G401 (cell line): ENCODE measurements around the gene SUPT6H. TPM values are rescaled to one million over a fixed set of nuclear protein-coding genes. Genes with fewer than 3 reads are reported as not detected.
A peak's percentile ranks its signal among the peaks of the same experiment; 100 is the strongest.
"Not testable (repeated sequence)": the region's sequence is repeated elsewhere in the genome, so short reads cannot be mapped to it uniquely, and the experiment has no call there.

Source experiments
- DNase-seq: peaks from one replicate; pipeline ENCODE4 v3.0.0-alpha.2; 2015; ENCODE audit warnings: low spot score
- in situ Hi-C: cut with HindIII; loops from 2 replicates; pipeline ENCODE4 v1.10.0; 2016; ENCODE audit warnings: low sequenced_read_pairs, mixed read lengths
- total RNA-seq: library from RNA; depleted of rRNA; stranded (reverse); fragments of >200 nt; shearing (Covaris generic); gene quantifications from 2 replicates; pipeline ENCODE4 v1.2.3, GENCODE V29; 2014

Gene SUPT6H
- total RNA-seq, 1 experiment from 2014 or later, result 43.0 TPM

- DNase-seq, result no peak
- in situ Hi-C loops, result no loop called here
Observed at GRCh38 chr17:28645576-28645939, 16.4 kb upstream of the SUPT6H start.

DNA sequence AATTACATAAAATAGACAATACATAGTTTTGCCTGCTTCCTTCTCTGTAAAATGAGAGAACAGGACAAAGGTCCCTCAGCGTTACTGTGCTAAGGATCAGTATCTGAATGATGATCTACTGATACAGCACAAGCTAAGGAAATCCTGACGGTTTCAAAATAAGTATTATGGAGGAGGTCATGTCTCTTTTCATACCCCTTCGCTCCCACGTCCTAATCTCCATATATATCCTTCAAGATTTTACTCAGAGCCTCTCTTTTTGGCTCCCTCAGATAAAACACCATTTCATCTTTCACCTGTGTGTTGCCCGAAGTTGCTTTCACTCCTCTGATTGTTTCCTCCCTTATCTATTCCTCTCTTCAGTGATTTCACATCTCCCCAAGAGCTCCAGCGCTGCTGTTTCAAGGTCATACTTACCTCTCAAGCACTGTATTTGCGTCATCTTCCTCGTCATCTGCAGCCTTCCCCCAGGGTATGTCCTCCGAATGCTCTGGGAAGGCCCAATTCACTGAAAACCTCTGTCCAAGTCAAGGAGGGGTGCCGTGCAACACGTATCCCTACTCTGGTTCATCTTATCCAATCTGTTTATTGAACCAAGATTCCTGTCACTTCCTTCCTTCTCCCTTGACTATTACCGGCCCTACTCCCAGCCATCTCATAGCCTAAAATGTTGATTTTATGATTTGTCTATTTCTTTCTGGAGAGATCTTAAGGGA is 15.8 kb upstream of the SUPT6H start:
- DNase-seq, result no peak
- in situ Hi-C loops, result no loop called here

- no peak for DNase-seq
- in situ Hi-C loops, result no loop called here
Observed at GRCh38 chr17:28648698-28649097, 13.3 kb upstream of the SUPT6H start.

- in situ Hi-C loops, result no loop called here
- DNase-seq, result no peak
Observed at GRCh38 chr17:28655160-28655559, 6.8 kb upstream of the SUPT6H start.

DNA sequence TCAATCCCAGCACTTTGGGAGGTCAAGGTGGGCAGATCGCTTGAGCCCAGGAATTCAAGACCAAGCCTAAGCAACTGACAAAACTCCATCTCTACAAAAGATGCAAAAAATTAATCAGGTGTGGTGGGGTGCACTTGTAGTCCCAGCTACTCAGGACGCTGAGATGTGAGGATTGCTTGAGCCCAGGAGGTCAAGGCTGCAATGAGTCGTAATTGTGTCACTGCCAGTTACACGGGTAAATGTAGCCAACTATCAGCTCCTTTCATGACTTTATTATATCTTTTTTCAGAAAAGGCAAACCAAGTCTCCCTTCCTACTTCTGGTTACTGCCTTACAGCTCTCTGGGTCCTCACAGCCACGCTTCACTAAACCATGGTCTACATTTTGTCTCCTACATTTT is 4.2 kb upstream of the SUPT6H start:
- no peak for DNase-seq
- in situ Hi-C loops, result no loop called here

GRCh38 chr17:28658342-28658741 is 3.7 kb upstream of the SUPT6H start:
- DNase-seq, in situ Hi-C loops: not testable (repeated sequence)

DNA sequence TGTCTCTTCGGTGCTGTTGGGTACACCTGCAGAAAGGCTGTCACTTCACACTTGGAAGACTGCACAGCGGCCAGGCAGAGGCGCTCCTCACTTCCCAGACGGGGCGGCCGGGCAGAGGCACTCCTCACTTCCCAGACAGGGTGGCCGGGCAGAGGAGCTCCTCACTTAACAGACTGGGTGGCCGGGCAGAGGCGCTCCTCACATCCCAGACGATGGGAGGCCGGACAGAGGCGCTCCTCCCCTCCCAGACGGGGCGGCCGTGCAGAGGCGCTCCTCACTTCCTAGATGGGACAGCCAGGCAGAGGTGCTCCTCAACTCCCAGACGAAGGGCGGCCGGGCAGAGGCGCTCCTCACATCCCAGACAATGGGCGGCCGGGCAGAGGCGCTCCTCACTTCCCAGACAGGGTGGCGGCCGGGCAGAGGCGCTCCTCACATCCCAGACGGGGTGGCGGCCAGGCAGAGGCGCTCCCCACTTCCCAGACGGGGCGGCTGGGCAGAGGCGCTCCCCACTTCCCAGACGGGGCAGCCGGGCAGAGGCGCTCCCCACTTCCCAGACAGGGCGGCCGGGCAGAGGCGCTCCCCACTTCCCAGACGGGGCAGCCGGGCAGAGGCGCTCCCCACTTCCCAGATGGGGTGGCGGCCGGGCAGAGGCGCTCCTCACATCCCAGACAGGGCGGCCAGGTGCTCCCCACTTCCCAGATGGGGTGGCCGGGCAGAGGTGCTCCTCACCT is 3.1 kb upstream of the SUPT6H start:
- in situ Hi-C loops, DNase-seq: not testable (repeated sequence)

DNA sequence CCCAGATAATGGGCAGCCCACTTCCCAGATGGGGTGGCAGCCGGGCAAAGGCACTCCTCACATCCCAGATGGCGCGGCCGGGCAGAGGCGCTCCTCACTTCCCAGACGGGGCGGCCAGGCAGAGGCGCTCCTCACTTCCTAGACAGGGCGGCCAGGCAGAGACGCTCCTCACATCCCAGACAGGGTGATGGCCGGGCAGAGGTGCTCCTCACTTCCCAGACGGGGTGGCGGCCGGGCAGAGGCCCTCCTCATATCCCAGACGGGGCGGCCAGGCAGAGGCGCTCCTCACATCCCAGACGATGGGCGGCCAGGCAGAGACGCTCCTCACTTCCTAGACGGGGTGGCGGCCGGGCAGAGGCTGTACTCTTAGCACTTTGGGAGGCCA is 2.5 kb upstream of the SUPT6H start:
- in situ Hi-C loops, DNase-seq: not testable (repeated sequence)

GRCh38 chr17:28662527-28662829 is 473 bp downstream of the SUPT6H start:
- no peak for DNase-seq
- in situ Hi-C loops, result no loop called here

- in situ Hi-C loops, result no loop called here
- no peak for DNase-seq
Observed at GRCh38 chr17:28663723-28664122, 1.7 kb downstream of the SUPT6H start.

- in situ Hi-C loops, result no loop called here
- DNase-seq, result no peak
Observed at GRCh38 chr17:28665994-28666393, 4.0 kb downstream of the SUPT6H start.

DNA sequence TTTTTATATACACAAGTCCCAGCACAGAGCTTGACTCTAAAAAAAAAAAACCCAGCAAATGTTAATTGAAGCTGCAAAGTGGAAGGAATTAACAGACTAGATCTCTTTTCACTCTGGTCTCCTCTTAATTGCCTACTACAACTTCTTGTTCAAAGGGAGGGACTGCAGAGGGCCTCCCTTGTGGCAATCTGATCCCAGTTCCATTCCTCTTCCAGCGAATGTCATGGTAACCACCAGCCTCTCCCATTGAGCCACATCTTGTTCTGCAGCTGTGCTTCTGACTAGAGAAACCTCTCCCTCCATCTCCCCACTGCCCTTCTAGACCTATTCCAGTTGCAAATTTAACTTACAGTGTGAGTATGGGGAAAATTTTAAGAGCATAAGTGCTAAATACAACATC is 5.9 kb downstream of the SUPT6H start:
- no peak for DNase-seq
- in situ Hi-C loops, result no loop called here

GRCh38 chr17:28669918-28670317 is 7.9 kb downstream of the SUPT6H start:
- no peak for DNase-seq
- in situ Hi-C loops, result no loop called here

DNA sequence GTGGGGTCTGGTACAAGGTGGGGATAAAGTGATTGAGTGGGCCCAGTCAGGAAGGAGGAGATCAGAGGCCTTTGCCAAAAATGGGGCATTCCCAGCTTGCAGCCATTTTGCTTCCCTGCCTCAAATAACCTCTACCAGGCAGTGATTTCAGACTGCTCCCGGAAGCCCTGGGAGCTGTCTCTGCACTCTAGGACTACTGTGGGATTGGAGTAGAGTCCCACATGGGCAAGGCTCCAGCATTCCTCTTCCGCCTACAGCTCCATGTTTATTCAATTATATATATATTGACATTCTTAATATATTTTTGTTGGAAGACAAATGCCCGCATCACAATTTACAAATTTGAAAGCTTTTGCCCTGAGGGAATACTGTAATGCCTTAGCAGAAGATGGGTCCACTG is 13.5 kb downstream of the SUPT6H start:
- DNase-seq, result no peak
- in situ Hi-C loops, result no loop called here

DNA sequence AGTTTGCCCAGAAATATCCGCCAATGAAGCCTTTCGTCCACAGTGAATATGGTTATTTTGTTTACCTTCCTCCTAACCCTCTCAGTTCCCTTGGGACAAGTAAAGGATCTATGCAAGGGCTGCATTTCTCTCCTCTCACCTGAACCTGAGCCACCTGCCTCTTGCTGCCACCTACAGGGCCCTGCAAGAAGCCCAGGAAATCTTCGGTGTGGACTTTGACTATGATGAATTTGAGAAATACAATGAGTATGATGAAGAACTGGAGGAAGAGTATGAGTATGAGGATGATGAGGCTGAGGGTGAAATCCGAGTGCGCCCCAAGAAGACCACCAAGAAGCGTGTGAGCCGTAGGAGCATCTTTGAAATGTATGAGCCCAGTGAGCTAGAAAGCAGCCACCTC is 14.0 kb downstream of the SUPT6H start:
- in situ Hi-C loops, result no loop called here
- no peak for DNase-seq

- no peak for DNase-seq
- in situ Hi-C loops, result no loop called here
Observed at GRCh38 chr17:28682655-28683054, 20.6 kb downstream of the SUPT6H start.

- peak; percentile 57 for DNase-seq
- in situ Hi-C loops, result no loop called here
Observed at GRCh38 chr17:28684963-28685362, 23.0 kb downstream of the SUPT6H start.

- in situ Hi-C loops, result no loop called here
- DNase-seq, result no peak
Observed at GRCh38 chr17:28685366-28685765, 23.4 kb downstream of the SUPT6H start.

DNA sequence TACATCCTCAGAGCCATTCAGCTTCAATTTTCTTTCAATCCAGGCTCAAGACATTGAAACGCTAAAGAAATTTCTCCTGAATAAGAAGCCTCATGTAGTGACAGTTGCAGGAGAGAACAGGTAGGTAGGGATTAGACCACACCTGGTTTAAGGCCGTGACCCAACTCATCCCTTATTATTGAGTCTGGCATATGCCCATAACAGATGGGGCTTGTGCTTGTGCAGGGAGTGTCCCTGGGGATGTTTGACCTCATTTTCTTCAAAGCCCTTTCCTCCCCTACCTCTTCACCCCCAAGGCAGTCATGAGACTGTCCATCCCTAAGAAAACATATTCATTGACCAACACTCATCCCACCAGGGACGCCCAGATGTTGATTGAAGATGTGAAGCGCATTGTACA is 24.3 kb downstream of the SUPT6H start:
- in situ Hi-C loops, result no loop called here
- peak; percentile 37 for DNase-seq

DNA sequence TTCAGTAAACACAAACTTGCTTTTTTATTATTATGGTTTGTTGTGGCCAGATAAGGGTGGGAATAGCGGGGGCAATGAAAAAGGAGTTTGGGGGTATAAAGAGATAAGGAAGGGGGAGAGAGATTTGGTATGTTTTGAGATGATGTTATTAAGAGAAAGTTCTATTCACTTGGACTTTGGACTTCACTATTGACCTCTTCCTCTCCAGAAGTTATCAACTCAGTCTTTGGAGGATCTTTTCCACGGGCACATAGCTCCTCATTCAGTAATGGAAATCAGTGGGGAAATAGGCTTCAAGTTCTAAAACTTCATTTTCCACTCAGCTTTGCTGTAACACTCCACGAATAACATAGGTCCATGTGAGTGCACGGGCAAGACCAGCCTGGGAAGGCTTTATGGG is 26.5 kb downstream of the SUPT6H start:
- in situ Hi-C loops, result no loop called here
- no peak for DNase-seq

DNA sequence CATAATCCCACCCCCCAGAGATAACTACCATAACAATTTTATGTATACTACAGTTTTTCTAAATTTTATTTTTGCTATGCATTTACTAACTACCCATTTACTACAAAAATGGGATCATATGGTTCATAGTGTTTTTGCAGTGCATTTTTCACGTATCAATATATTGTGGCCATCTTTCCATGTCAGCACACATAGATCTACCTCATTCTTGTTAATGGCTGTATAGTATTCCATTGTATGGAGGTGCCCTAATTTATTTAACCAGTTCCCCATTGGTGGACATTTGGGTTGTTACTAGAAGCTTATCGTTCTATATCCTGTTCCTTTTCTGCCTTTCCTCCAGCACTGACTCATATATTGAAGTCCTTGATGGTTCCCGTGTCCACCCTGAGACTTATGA is 27.0 kb downstream of the SUPT6H start:
- DNase-seq, result no peak
- in situ Hi-C loops, result no loop called here
